ENCODE measurements around the gene COQ3.

The COQ3 gene

GRCh38 chr6:99393698-99394531 lies at the start of gene COQ3:
COQ3 (minus strand) TSS chr6:99394195; CDS start chr6:99394179, 16 bp downstream.
- peak; percentile 62 for DNase-seq

GRCh38 chr6:99434702-99435530 lies 40.9 kb upstream of the COQ3 start:
- DNase-seq = no peak

- DNase-seq = no peak
Observed at GRCh38 chr6:99432877-99433276, 38.9 kb upstream of the COQ3 start.

- no peak for DNase-seq
Observed at GRCh38 chr6:99431901-99432300, 37.9 kb upstream of the COQ3 start.

GRCh38 chr6:99427988-99428387 lies 34.0 kb upstream of the COQ3 start:
- DNase-seq = no peak

- DNase-seq = no peak
Observed at GRCh38 chr6:99426451-99426757, 32.4 kb upstream of the COQ3 start.

- peak; percentile 64 for DNase-seq
Observed at GRCh38 chr6:99425647-99426450, 31.9 kb upstream of the COQ3 start.

- peak; percentile 94 for DNase-seq
Observed at GRCh38 chr6:99424761-99425646, 31.0 kb upstream of the COQ3 start, which contains the start of gene PNISR. PNISR (minus strand) TSS chr6:99425308; CDS start chr6:99414659, 10,649 bp downstream.

- DNase-seq = no peak
Observed at GRCh38 chr6:99424022-99424421, 30.0 kb upstream of the COQ3 start.

- no peak for DNase-seq
Observed at GRCh38 chr6:99422912-99423311, 28.9 kb upstream of the COQ3 start.

GRCh38 chr6:99416892-99417767 lies 23.1 kb upstream of the COQ3 start:
- DNase-seq = no peak

- DNase-seq = no peak
Observed at GRCh38 chr6:99416226-99416625, 22.2 kb upstream of the COQ3 start.

GRCh38 chr6:99415446-99415845 lies 21.5 kb upstream of the COQ3 start:
- DNase-seq = no peak

- DNase-seq = no peak
Observed at GRCh38 chr6:99412065-99412464, 18.1 kb upstream of the COQ3 start.

GRCh38 chr6:99409672-99410071 lies 15.7 kb upstream of the COQ3 start:
- DNase-seq = no peak

- DNase-seq = no peak
Observed at GRCh38 chr6:99407076-99407475, 13.1 kb upstream of the COQ3 start.

GRCh38 chr6:99402448-99402847 lies 8.5 kb upstream of the COQ3 start:
- DNase-seq = no peak

- no peak for DNase-seq
Observed at GRCh38 chr6:99397287-99397686, 3.3 kb upstream of the COQ3 start.

GRCh38 chr6:99393366-99393697 lies 663 bp downstream of the COQ3 start:
- no peak for DNase-seq

- DNase-seq = no peak
Observed at GRCh38 chr6:99390896-99391295, 3.1 kb downstream of the COQ3 start.

GRCh38 chr6:99384507-99384906 lies 9.5 kb downstream of the COQ3 start:
- DNase-seq = no peak
